ENCODE results near the gene PRKN. TPM values are rescaled to one million over a fixed set of nuclear protein-coding genes. Genes with fewer than 3 reads are reported as not detected.

The PRKN gene
- total RNA-seq, 1 experiment from 2014 or later = 2.0 TPM

DNA sequence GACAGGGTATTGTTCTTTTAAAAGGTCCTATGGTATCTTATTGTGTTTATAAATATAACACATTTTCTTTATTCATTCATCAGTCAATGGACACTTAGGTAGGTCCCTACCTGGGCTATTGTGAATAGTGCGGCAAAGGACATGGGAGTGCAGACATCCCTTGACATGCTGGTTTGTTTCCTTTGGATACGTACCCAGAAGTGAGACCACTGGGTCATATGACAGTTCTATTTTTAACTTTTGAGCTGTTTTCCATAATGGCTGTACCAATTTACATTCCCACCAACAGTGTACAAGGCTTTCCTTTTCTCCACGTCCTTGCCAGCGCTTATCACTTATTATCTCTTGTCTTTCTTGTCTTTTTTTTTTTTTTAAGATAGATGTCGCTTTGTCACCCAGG is 627.5 kb downstream of the PRKN start:
- no peak for TF ChIP-seq CTCF (conservative IDR thresholded peaks at IDR 0.05)
- no peak overlapping the region for H3K4me2 ChIP-seq (ENCODE audit: insufficient read depth, insufficient read length, low read length)

More for the DNA sequence above, 627.5 kb downstream of the PRKN start:
- no peaks in the 10 kb centered on the region for H3K27me3 Mint-ChIP-seq (ENCODE audit: low read depth)
- Histone ChIP-seq H3K4me1 (ENCODE audit: insufficient read depth, low read length) (no peaks in the 10 kb centered on the region), H2AFZ (ENCODE audit: low read length) (no peak overlapping the region), H3K23ac (ENCODE audit: insufficient read length, low read depth, low read length) (no peak overlapping the region), H2AK5ac (ENCODE audit: insufficient read length, low read length) (no peak overlapping the region), H3T11ph (ENCODE audit: low read length) (no peak overlapping the region), H4K20me1 (ENCODE audit: control insufficient read depth, insufficient read depth, insufficient read length) (no peaks in the 10 kb centered on the region), H3K9ac (ENCODE audit: extremely low read depth, insufficient read length, low read length) (no peak overlapping the region), H2BK20ac (ENCODE audit: low read depth, low read length, poor library complexity, severe bottlenecking) (no peak overlapping the region), H3K56ac (ENCODE audit: insufficient read length, low read depth, low read length) (no peak overlapping the region), H4K8ac (replicated peaks; ENCODE audit: insufficient read length, low read depth, low read length) (no peak overlapping the region), H2BK120ac (ENCODE audit: low read depth, low read length, poor library complexity, severe bottlenecking) (no peak overlapping the region), H2BK5ac (ENCODE audit: insufficient read length, low read length) (no peak overlapping the region), H3K18ac (ENCODE audit: insufficient read length, low read depth, low read length) (no peak overlapping the region), H4K91ac (ENCODE audit: insufficient read length, low read depth, low read length) (no peak overlapping the region), H3K23me2 (ENCODE audit: insufficient read length, low read depth, low read length, poor library complexity, severe bottlenecking) (no peaks in the 10 kb centered on the region), H3K14ac (ENCODE audit: insufficient read depth, low read length) (no peak overlapping the region), H3K79me1 (ENCODE audit: insufficient read depth, low read depth, low read length, poor library complexity, severe bottlenecking) (no peaks in the 10 kb centered on the region), H2BK12ac (ENCODE audit: insufficient read length, low read depth, low read length) (no peak overlapping the region), H2BK15ac (ENCODE audit: low read depth, low read length) (no peak overlapping the region), H3K27ac (ENCODE audit: insufficient read length, low read depth, low read length) (no peak overlapping the region), H3K79me2 (ENCODE audit: insufficient read depth, low read length) (no peaks in the 10 kb centered on the region), H4K5ac (ENCODE audit: insufficient read length, low read depth, low read length) (no peak overlapping the region), H3K27me3 (ENCODE audit: insufficient read depth, low read length) (no peaks in the 10 kb centered on the region), H3K4ac (ENCODE audit: low read depth, low read length) (no peak overlapping the region), H3K9me3 (ENCODE audit: control insufficient read depth, low read depth, low read length) (no peaks in the 10 kb centered on the region)
- no peak for DNase-seq
- no peaks in the 10 kb centered on the region for H3K4me1 Mint-ChIP-seq
- H3K9me3 Mint-ChIP-seq = no peaks in the 10 kb centered on the region; a peak in 2 of 5 replicates
- no peaks in the 10 kb centered on the region for H3K36me3 Mint-ChIP-seq (ENCODE audit: insufficient read depth in 1 of 3, low read depth in 3 of 3)
- no peak overlapping the region for H3K27ac Mint-ChIP-seq
- H3K4me3 Mint-ChIP-seq = no peak overlapping the region
- WGBS (ENCODE audit: extremely low coverage, insufficient read length, low lambda C conversion rate) = no CpG with 5 or more reads among the region's 5 CpGs
